ENCODE results near the gene YBEY. TPM values are rescaled to one million over a fixed set of nuclear protein-coding genes. Genes with fewer than 3 reads are reported as not detected.

The YBEY gene
- total and polyA plus RNA-seq, 2 donors (not counting 1 experiment from before 2014, with no cell fraction given) = 15.9 to 18.6 TPM

- Histone ChIP-seq H3K4me3 (replicated peaks in 1 of 4; ENCODE audit: control extremely low read depth in 1 of 4, insufficient read depth in 1 of 4, low read depth in 3 of 4, low read length in 4 of 4) (no peak overlapping the region), H3K27me3 (ENCODE audit: control insufficient read depth, insufficient read depth, low read length) (no peaks in the 10 kb centered on the region), H3K4me2 (ENCODE audit: extremely low read depth, insufficient read depth, low read length) (no peak overlapping the region), H3K79me2 (ENCODE audit: control insufficient read depth, insufficient read depth, low read length) (no peaks in the 10 kb centered on the region), H3K27ac (ENCODE audit: insufficient read depth, low read length) (no peak overlapping the region), H3K9me3 (ENCODE audit: control insufficient read depth, insufficient read depth, low read depth, low read length) (no peaks in the 10 kb centered on the region), H3K36me3 (ENCODE audit: control insufficient read depth, insufficient read depth, low read length) (peaks cover 6% of the 10 kb centered on the region), H4K20me1 (ENCODE audit: control insufficient read depth, extremely low read depth, insufficient read depth, low read length) (no peaks in the 10 kb centered on the region), H3K4me1 (ENCODE audit: control insufficient read depth, extremely low read depth, insufficient read depth, low read length) (no peaks in the 10 kb centered on the region), H3K9ac (ENCODE audit: insufficient read depth, low read length) (no peak overlapping the region), H2AFZ (ENCODE audit: low read length) (no peak overlapping the region)
- no peak for DNase-seq (ENCODE audit: low read depth in 2 of 2)
- TF ChIP-seq CTCF (conservative IDR thresholded peaks at IDR 0.05 in 1 of 2, IDR thresholded peaks at IDR 0.05 in 1 of 2; ENCODE audit: low read depth in 1 of 2, low read length in 2 of 2) (no peak), EZH2 (IDR thresholded peaks at IDR 0.05; ENCODE audit: low read length, missing control alignments) (no peak)
These were observed 26.8 kb downstream of the YBEY start for GRCh38 chr21:46312949-46313348.

DNA sequence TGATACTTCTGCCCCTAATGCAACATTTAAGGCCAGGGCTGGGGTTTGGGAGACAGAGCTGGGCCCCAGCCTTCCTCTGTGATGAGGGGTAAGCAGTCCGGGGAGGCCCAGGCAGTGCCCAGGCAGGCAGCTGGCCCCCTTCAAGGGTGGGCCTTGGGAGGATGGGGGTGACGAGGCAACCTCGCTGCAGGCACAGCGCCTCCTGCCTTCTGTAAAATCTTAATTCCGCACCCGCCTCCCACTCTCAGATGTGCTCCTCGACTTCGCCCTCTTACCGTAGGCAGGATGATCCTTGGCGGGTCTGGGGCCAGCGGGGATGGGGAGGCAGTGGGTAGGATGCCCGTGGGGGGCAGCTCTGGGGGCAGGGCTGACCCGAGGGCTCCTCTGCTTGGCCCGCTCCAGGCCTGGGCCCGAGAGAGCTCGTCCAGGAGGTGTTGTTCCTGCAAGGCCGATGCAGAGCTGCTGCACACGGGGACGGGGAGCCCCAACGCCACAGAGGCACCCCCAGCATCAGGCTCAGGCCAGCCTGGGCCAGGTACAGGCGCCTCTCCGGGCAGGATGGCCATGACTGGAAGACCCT, 28.4 kb downstream of the YBEY start:
- no peak for DNase-seq (ENCODE audit: low read depth in 2 of 2)
- no peak overlapping the region for H2AFZ ChIP-seq (ENCODE audit: low read length)
- no peaks in the 10 kb centered on the region for H3K9me3 ChIP-seq (ENCODE audit: control insufficient read depth, insufficient read depth, low read depth, low read length)
- no peak overlapping the region for H3K4me2 ChIP-seq (ENCODE audit: extremely low read depth, insufficient read depth, low read length)
- H3K4me3 ChIP-seq (replicated peaks in 1 of 4; ENCODE audit: control extremely low read depth in 1 of 4, insufficient read depth in 1 of 4, low read depth in 3 of 4, low read length in 4 of 4) = no peak overlapping the region
- no peaks in the 10 kb centered on the region for H3K27me3 ChIP-seq (ENCODE audit: control insufficient read depth, insufficient read depth, low read length)
- peaks cover 6% of the 10 kb centered on the region for H3K36me3 ChIP-seq (ENCODE audit: control insufficient read depth, insufficient read depth, low read length)
- no peaks in the 10 kb centered on the region for H3K4me1 ChIP-seq (ENCODE audit: control insufficient read depth, extremely low read depth, insufficient read depth, low read length)
- H3K79me2 ChIP-seq (ENCODE audit: control insufficient read depth, insufficient read depth, low read length) = peaks cover 2% of the 10 kb centered on the region
- no peak overlapping the region for H3K9ac ChIP-seq (ENCODE audit: insufficient read depth, low read length)
- H3K27ac ChIP-seq (ENCODE audit: insufficient read depth, low read length) = no peak overlapping the region
- TF ChIP-seq EZH2 (IDR thresholded peaks at IDR 0.05; ENCODE audit: low read length, missing control alignments) = no peak
- TF ChIP-seq CTCF (conservative IDR thresholded peaks at IDR 0.05 in 1 of 2, IDR thresholded peaks at IDR 0.05 in 1 of 2; ENCODE audit: low read depth in 1 of 2, low read length in 2 of 2) = no peak
- H4K20me1 ChIP-seq (ENCODE audit: control insufficient read depth, extremely low read depth, insufficient read depth, low read length) = no peaks in the 10 kb centered on the region

DNA sequence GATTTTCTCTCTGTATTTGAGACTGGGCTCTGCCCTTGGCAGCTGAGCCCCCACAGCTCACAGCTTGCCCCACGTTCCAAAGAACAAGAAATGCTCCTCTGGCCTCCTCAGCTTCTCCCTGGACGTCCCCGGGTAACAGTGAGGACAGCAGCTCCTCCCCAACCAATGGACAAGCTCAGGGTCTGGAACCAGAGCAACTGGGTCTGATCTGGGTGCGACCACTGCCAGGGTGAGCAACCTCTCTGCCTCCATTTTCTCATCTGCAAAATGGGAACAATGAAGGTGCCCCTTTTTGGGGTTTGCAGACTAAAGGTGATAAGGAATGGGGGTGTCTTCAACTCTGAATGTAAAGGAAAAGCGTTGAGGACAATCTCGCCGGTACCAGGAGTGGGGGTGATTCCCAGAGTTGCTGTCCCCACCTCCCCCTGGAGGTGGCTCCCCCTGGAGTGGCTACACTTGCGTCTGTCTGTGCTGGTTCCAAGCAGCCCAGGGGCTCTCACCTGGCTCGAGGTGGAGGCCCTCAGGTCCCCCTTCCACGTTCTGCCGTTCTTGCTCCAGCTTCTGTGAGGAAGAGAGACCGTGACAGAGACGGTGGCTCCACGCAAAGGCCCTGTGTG, 30.7 kb downstream of the YBEY start:
- peaks cover 7% of the 10 kb centered on the region for H3K4me1 ChIP-seq (ENCODE audit: control insufficient read depth, extremely low read depth, insufficient read depth, low read length)

More for the DNA sequence above, 30.7 kb downstream of the YBEY start:
- no peaks in the 10 kb centered on the region for H3K9me3 ChIP-seq (ENCODE audit: control insufficient read depth, insufficient read depth, low read depth, low read length)
- H3K4me3 ChIP-seq (replicated peaks in 1 of 4; ENCODE audit: control extremely low read depth in 1 of 4, insufficient read depth in 1 of 4, low read depth in 3 of 4, low read length in 4 of 4) = no peak overlapping the region
- no peak for DNase-seq (ENCODE audit: low read depth in 2 of 2)
- no peak overlapping the region for H3K27ac ChIP-seq (ENCODE audit: insufficient read depth, low read length)
- H3K27me3 ChIP-seq (ENCODE audit: control insufficient read depth, insufficient read depth, low read length) = no peaks in the 10 kb centered on the region
- no peak overlapping the region for H2AFZ ChIP-seq (ENCODE audit: low read length)
- H3K79me2 ChIP-seq (ENCODE audit: control insufficient read depth, insufficient read depth, low read length) = peaks cover 17% of the 10 kb centered on the region
- no peak overlapping the region for H3K4me2 ChIP-seq (ENCODE audit: extremely low read depth, insufficient read depth, low read length)
- H3K36me3 ChIP-seq (ENCODE audit: control insufficient read depth, insufficient read depth, low read length) = peaks cover 6% of the 10 kb centered on the region
- no peak overlapping the region for H3K9ac ChIP-seq (ENCODE audit: insufficient read depth, low read length)
- TF ChIP-seq EZH2 (IDR thresholded peaks at IDR 0.05; ENCODE audit: low read length, missing control alignments) (no peak), CTCF (conservative IDR thresholded peaks at IDR 0.05 in 1 of 2, IDR thresholded peaks at IDR 0.05 in 1 of 2; ENCODE audit: low read depth in 1 of 2, low read length in 2 of 2) (no peak)
- H4K20me1 ChIP-seq (ENCODE audit: control insufficient read depth, extremely low read depth, insufficient read depth, low read length) = no peaks in the 10 kb centered on the region
